HEK293 (cell line): ENCODE results near the gene UHRF2.

Experiments used
- CTCF ChIP-seq: fragments of 450-650 bp; formaldehyde crosslinking; IDR thresholded peaks from 2 replicates; pipeline ENCODE4 v1.5.1; 2016; ENCODE audit warnings: missing biosample characterization, missing genetic modification characterization
- SP2 ChIP-seq: fragments of 450-650 bp; formaldehyde crosslinking; IDR thresholded peaks from 2 replicates; pipeline ENCODE4 v1.5.1; 2016; ENCODE audit warnings: missing biosample characterization, missing genetic modification characterization
- ZNF274 ChIP-seq, 2 experiments: fragments of 200-500 bp in 1 of 2; fragments of 450-650 bp in 1 of 2; sonication (Bioruptor generic) in 1 of 2; formaldehyde crosslinking in 1 of 2; IDR thresholded peaks; 2 replicates each; pipeline versions ENCODE4 v1.5.1 to v1.6.1; 2014 to 2016; ENCODE audit warnings: borderline replicate concordance in 1 of 2, inconsistent platforms in 1 of 2, low read length in 1 of 2, missing biosample characterization in 1 of 2, missing genetic modification characterization in 1 of 2

- no peak for TF ChIP-seq SP2 (tag by site-specific recombination)
- no peak for TF ChIP-seq CTCF
- no peak for TF ChIP-seq ZNF274 (IDR thresholded peaks at IDR 0.05; ENCODE audit: low read length)
- no peak for TF ChIP-seq ZNF274 (tag by site-specific recombination; IDR thresholded peaks at IDR 0.05; ENCODE audit: borderline replicate concordance)
Measured at GRCh38 chr9:6383551-6384225, 29.3 kb upstream of the UHRF2 start.
